ENCODE results near the gene RTP3.
"Not testable (repeated sequence)": the region's sequence is repeated elsewhere in the genome, so short reads cannot be mapped to it uniquely, and the experiment has no call there.

The RTP3 gene

GRCh38 chr3:46490338-46491084 lies 7.3 kb upstream of the RTP3 start:
- DNase-seq: no peak

- no peak for DNase-seq
Observed at GRCh38 chr3:46491089-46492070, 6.4 kb upstream of the RTP3 start.

GRCh38 chr3:46492890-46493547 lies 4.8 kb upstream of the RTP3 start:
- DNase-seq: no peak

DNA sequence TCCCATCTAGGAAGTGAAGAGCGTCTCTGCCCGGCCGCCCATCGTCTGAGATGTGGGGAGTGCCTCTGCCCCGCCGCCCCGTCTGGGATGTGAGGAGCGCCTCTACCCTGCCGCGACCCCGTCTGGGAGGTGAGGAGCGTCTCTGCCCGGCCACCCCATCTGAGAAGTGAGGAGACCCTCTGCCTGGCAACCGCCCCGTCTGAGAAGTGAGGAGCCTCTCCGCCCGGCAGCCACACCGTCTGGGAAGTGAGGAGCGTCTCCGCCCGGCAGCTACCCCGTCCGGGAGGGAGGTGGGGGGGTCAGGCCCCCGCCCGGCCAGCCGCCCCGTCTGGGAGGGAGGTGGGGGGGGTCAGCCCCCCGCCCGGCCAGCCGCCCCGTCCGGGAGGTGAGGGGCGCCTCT lies 3.3 kb upstream of the RTP3 start:
- DNase-seq: not testable (repeated sequence)

GRCh38 chr3:46495901-46496456 lies 1.8 kb upstream of the RTP3 start:
- no peak for DNase-seq

GRCh38 chr3:46496746-46497555 lies 825 bp upstream of the RTP3 start:
- peak in 1 of 56 donors; percentile 6 for DNase-seq

DNA sequence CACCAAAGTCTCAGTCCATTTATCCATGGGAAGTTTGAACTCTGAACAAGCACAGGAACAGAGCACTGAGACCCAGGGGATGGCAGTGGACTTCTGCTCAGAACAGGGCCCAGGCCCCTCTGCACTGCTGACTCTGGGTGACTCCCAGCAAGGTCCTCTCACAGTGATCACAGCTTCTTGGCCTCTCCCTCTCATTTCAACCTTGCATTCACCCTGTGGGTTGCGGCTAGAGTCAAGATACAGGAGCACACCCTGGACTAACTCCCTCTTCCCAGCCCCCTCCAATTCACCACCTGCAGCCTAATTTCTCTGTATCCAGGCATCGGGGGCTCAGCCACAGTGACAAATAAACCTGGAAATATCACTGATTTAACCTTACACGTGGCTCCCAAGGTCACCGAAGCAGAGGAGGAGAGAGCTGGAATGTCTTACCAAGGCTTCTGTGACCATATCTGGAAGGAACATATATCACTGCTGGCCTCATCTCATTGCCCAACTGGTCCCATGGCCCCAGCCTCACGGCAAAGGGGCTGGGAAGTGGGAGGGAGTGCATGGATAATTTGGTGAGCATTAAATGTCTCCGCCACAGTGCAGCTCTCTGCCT lies 1.2 kb downstream of the RTP3 start:
- DNase-seq: no peak

- no peak for DNase-seq
Observed at GRCh38 chr3:46500656-46501635, 3.2 kb downstream of the RTP3 start.

- DNase-seq: no peak
Observed at GRCh38 chr3:46501702-46502101, 3.9 kb downstream of the RTP3 start.

DNA sequence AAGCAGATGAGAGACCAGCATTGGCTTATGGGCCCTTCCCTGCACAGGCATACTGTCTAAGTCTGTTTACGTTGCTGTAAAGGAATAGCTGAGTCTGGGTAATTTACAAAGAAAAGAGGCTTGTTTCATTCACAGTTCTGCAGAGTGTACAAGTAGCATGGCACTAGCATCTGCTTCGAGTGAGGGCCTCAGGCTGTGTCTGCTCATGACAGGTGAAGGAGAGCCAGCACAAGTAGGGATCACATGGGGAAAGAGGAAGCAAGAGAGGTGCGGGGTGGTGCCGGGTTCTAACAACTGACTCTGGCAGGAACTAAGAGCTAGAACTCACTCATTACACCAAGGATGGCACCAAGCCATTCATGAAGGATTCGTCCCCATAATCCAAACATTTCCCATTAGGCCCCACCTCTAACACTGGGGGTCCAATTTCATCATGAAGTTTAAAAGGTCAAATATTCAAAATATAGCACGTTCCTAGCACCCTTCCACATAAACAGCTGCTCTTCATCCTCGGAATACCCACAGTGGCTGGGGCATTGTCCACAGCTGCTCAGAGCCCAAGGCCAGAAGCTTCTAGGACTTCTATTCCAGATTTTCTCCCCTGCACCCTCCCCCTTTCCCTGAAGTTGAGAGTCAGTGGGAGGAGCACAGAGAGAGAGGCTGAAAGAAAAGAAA lies 5.6 kb downstream of the RTP3 start:
- DNase-seq: no peak

GRCh38 chr3:46504789-46505188 lies 7.0 kb downstream of the RTP3 start:
- no peak for DNase-seq

DNA sequence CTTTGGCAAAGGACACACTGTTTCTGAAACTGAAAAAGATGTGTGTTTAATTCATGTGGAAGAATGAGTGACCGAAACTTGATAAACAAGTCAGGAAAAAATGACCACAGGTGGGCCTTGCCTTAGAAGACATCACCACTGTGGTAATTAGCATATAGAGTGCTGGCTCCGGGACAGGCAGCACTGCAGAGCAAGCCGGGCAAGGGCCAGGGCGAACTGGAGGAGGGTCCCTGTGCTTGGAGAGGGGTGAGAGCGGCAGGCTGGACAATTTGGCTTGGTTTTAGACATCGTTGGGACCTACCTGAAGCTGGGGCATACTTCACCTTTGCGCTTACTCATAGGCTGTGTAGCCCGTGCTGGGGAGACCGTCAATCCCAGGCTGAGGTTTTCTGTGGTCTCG lies 8.2 kb downstream of the RTP3 start:
- no peak for DNase-seq

DNA sequence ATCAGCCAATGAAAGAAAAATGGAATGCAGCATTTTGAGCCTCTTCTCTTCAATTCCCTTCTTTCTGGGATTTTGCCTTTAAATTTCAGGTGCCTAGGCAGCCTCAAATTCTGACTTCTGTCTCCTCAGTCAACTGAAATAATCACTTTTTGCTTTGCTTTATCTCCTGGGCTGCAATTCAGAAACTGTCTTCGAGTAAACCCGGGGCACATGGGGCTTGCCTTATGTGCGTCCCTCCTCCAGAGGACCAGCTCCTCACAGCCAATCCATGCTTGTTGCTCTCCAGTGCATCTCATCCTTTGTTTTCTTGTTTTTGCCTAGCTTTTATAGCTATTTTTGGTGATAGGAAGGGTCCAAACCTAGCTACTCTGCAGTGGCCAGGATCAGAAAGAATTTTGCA lies 8.8 kb downstream of the RTP3 start:
- DNase-seq: no peak

GRCh38 chr3:46508850-46509591 lies 11.2 kb downstream of the RTP3 start:
- no peak for DNase-seq

DNA sequence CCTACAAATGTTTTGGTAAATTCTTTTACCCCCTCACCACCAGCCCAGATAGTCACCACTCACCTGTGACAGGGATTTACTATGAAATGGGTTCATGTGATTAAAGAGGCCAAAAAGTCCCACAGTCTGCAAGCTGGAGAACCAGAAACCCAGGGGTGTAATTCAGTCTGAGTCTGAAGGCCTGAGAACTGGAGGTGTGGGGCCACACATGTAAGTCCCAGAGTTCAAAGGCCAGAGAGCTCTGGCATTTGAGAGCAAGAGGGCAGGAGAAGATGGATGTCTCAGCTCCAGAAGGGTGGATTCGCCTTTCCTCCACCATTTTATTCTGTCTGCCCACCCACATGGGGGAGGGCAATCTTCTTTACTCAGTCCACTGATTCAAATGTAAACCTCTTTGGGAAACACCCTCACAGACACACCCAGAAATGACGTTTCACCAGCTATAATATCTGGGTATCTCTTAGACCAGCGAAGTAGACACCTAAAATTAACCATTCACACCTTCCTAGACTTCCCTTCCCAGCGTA lies 11.9 kb downstream of the RTP3 start:
- DNase-seq: no peak

GRCh38 chr3:46512191-46512749 lies 14.5 kb downstream of the RTP3 start:
- DNase-seq: no peak

- no peak for DNase-seq
Observed at GRCh38 chr3:46516521-46516920, 18.7 kb downstream of the RTP3 start.

All from amygdala (tissue), 56 donors.